HG02588 (cell line): ENCODE data around the gene CA9.

Source experiments
- ATAC-seq: cut with Tn5 transposase; IDR thresholded peaks from one replicate; pipeline ENCODE4 v1.9.1; 2021; ENCODE audit warnings: mild to moderate bottlenecking, moderate library complexity; ENCODE audit not compliant: unreplicated experiment

Gene CA9

GRCh38 chr9:35714123-35714522 is 40.4 kb downstream of the CA9 start:
- ATAC-seq: no peak

GRCh38 chr9:35714579-35715252 is 41.0 kb downstream of the CA9 start:
- no peak for ATAC-seq

GRCh38 chr9:35716230-35716629 is 42.5 kb downstream of the CA9 start:
- no peak for ATAC-seq

GRCh38 chr9:35717132-35717870 is 43.6 kb downstream of the CA9 start:
- no peak for ATAC-seq

- ATAC-seq: no peak
Measured at GRCh38 chr9:35718721-35719511, 45.2 kb downstream of the CA9 start.

- ATAC-seq: no peak
Measured at GRCh38 chr9:35719546-35719945, 45.8 kb downstream of the CA9 start.

GRCh38 chr9:35723426-35723825 is 49.7 kb downstream of the CA9 start:
- ATAC-seq: no peak

GRCh38 chr9:35723908-35724307 is 50.2 kb downstream of the CA9 start:
- no peak for ATAC-seq

- ATAC-seq: no peak
Measured at GRCh38 chr9:35725362-35725761, 51.6 kb downstream of the CA9 start.

- ATAC-seq: no peak
Measured at GRCh38 chr9:35726931-35727330, 53.2 kb downstream of the CA9 start.

GRCh38 chr9:35727676-35728040 is 53.9 kb downstream of the CA9 start:
- no peak for ATAC-seq

GRCh38 chr9:35728041-35728971 is 54.6 kb downstream of the CA9 start:
- no peak for ATAC-seq

GRCh38 chr9:35729101-35729500 is 55.4 kb downstream of the CA9 start:
- ATAC-seq: no peak

- ATAC-seq: no peak
Measured at GRCh38 chr9:35729700-35730485, 56.2 kb downstream of the CA9 start.

- ATAC-seq: no peak
Measured at GRCh38 chr9:35730486-35730854, 56.7 kb downstream of the CA9 start.
